Neural cell (in vitro differentiated cells): ENCODE data around the gene TPBGL. TPM values are rescaled to one million over a fixed set of nuclear protein-coding genes. Genes with fewer than 3 reads are reported as not detected.

ENCODE experiments used
- H2AFZ ChIP-seq: fragments of 200-600, 300-800 bp; sonication (generic), shearing (Covaris generic); 2 replicates; pipeline ENCODE4 v1.6.0; 2014; ENCODE audit warnings: low read depth, mild to moderate bottlenecking, antibody characterized with exemption, low read length, moderate library complexity
- H3F3A ChIP-seq: fragments of 200-600 bp; shearing (Covaris generic); 2 replicates; pipeline ENCODE4 v1.6.1; 2016; ENCODE audit warnings: mild to moderate bottlenecking, moderate library complexity, mixed read lengths, antibody characterized with exemption, low read length; ENCODE audit not compliant: insufficient read depth, poor library complexity, severe bottlenecking
- H3K27ac ChIP-seq: fragments of 200-600, 300-800 bp; sonication (generic), shearing (Covaris generic); 2 replicates; pipeline ENCODE4 v1.5.1; 2014; ENCODE audit warnings: mild to moderate bottlenecking, low read length, moderate library complexity
- H3K27me3 ChIP-seq: fragments of 300-800, 200-600 bp; sonication (generic), shearing (Covaris generic); 2 replicates; pipeline ENCODE4 v1.6.0; 2014; ENCODE audit warnings: mild to moderate bottlenecking, low read depth, low read length, moderate library complexity; ENCODE audit not compliant: insufficient read depth
- H3K36me3 ChIP-seq: fragments of 300-800, 200-600 bp; sonication (generic), shearing (Covaris generic); 2 replicates; pipeline ENCODE4 v1.5.1; 2014; ENCODE audit warnings: mild to moderate bottlenecking, antibody characterized with exemption, low read length, moderate library complexity; ENCODE audit not compliant: insufficient read depth
- H3K4me2 ChIP-seq: fragments of 300-800, 200-600 bp; sonication (generic), shearing (Covaris generic); 2 replicates; pipeline ENCODE4 v1.6.0; 2014; ENCODE audit warnings: mild to moderate bottlenecking, low read length
- H3K4me3 ChIP-seq: fragments of 300-800, 200-600 bp; sonication (generic), shearing (Covaris generic); 2 replicates; pipeline ENCODE4 v1.5.1; 2014; ENCODE audit warnings: mild to moderate bottlenecking, low read length, moderate library complexity
- H3K79me2 ChIP-seq: fragments of 200-600 bp; shearing (Covaris generic); replicated peaks from 2 replicates; pipeline ENCODE4 v1.6.0; 2014; ENCODE audit warnings: mild to moderate bottlenecking, low read length, moderate library complexity; ENCODE audit not compliant: insufficient read depth
- H3K9ac ChIP-seq: fragments of 300-800, 200-600 bp; sonication (generic), shearing (Covaris generic); 2 replicates; pipeline ENCODE4 v1.6.1; 2016; ENCODE audit warnings: mild to moderate bottlenecking, low read length, mixed read lengths
- H3K9me2 ChIP-seq: fragments of 200-600 bp; shearing (Covaris generic); 2 replicates; pipeline ENCODE4 v1.6.1; 2016; ENCODE audit warnings: mild to moderate bottlenecking, low read length, mixed read lengths; ENCODE audit not compliant: insufficient read depth
- H3K9me3 ChIP-seq: fragments of 200-600, 300-800 bp; sonication (generic), shearing (Covaris generic); 2 replicates; pipeline ENCODE4 v1.6.1; 2016; ENCODE audit warnings: mild to moderate bottlenecking, mixed run types, low read length, moderate library complexity, mixed read lengths
- H4K20me1 ChIP-seq: fragments of 200-600 bp; shearing (Covaris generic); 2 replicates; pipeline ENCODE4 v1.6.1; 2016; ENCODE audit warnings: mild to moderate bottlenecking, mixed run types; ENCODE audit not compliant: insufficient read depth
- EP300 ChIP-seq: fragments of 450-650 bp; conservative IDR thresholded peaks from 2 replicates; pipeline ENCODE4 v1.6.1; 2014; ENCODE audit warnings: antibody characterized with exemption, mild to moderate bottlenecking, moderate library complexity; ENCODE audit not compliant: poor library complexity, severe bottlenecking
- EZH2 ChIP-seq: fragments of 200-600, 300-800 bp; shearing (Covaris generic), sonication (generic); IDR thresholded peaks from 2 replicates; pipeline ENCODE4 v1.6.1; 2014; ENCODE audit warnings: antibody characterized with exemption, low read length, borderline replicate concordance, mild to moderate bottlenecking; ENCODE audit not compliant: insufficient read depth, poor library complexity, severe bottlenecking
- MXI1 ChIP-seq: fragments of 450-650 bp; conservative IDR thresholded peaks from 2 replicates; pipeline ENCODE4 v1.6.1; 2014; ENCODE audit warnings: antibody characterized with exemption, mild to moderate bottlenecking; ENCODE audit not compliant: poor library complexity, severe bottlenecking
- POLR2AphosphoS5 ChIP-seq: IDR thresholded peaks from 2 replicates; pipeline ENCODE4 v1.6.1; 2012
- RAD21 ChIP-seq: fragments of 450-650 bp; conservative IDR thresholded peaks from 2 replicates; pipeline ENCODE4 v1.6.1; 2014; ENCODE audit warnings: antibody characterized with exemption, mild to moderate bottlenecking, moderate library complexity
- SMC3 ChIP-seq: fragments of 450-650 bp; conservative IDR thresholded peaks from 2 replicates; pipeline ENCODE4 v1.6.1; 2014; ENCODE audit warnings: antibody characterized with exemption, mild to moderate bottlenecking, moderate library complexity; ENCODE audit not compliant: poor library complexity
- TAF1 ChIP-seq: IDR thresholded peaks from 2 replicates; pipeline ENCODE4 v1.6.1; 2012; ENCODE audit warnings: low read depth
- polyA plus RNA-seq: library from polyadenylated mRNA; depleted of rRNA; stranded (reverse); fragments of >200 nt; gene quantifications from 2 replicates; pipeline ENCODE4 v1.2.3, GENCODE V29; 2014
- TF ChIP-seq, protein P1 (sequence below): fragments of 450-650 bp; IDR thresholded peaks from 2 replicates; pipeline ENCODE4 v1.5.1; 2014; ENCODE audit warnings: antibody characterized with exemption, mild to moderate bottlenecking, moderate library complexity; ENCODE audit not compliant: poor library complexity, severe bottlenecking
- TF ChIP-seq, protein P2 (sequence below): IDR thresholded peaks from 2 replicates; pipeline ENCODE4 v1.6.1; 2012; ENCODE audit warnings: borderline replicate concordance

TPBGL gene
- polyA plus RNA-seq, 1 donor from 2014 or later: not detected

DNA sequence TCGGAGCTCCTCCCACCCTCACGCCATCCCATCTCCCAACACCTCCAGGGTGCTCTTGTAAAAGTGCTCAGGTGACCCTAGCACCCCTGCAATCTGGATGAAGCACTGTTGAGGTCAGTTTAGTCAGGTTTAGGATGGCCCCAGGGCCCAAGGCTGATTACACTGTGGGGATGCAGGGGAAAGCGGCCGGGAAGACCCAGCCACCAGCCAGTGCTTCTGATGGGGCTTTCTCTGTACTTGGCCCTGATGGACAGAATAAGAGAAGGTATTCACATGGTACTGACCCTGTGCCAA is 28.7 kb downstream of the TPBGL start:
- TF ChIP-seq EP300 (no peak), RAD21 (no peak), SMC3 (no peak), POLR2AphosphoS5 (no peak), TAF1 (no peak), EZH2 (no peak), MXI1 (no peak)
- TF ChIP-seq, protein P1, sequence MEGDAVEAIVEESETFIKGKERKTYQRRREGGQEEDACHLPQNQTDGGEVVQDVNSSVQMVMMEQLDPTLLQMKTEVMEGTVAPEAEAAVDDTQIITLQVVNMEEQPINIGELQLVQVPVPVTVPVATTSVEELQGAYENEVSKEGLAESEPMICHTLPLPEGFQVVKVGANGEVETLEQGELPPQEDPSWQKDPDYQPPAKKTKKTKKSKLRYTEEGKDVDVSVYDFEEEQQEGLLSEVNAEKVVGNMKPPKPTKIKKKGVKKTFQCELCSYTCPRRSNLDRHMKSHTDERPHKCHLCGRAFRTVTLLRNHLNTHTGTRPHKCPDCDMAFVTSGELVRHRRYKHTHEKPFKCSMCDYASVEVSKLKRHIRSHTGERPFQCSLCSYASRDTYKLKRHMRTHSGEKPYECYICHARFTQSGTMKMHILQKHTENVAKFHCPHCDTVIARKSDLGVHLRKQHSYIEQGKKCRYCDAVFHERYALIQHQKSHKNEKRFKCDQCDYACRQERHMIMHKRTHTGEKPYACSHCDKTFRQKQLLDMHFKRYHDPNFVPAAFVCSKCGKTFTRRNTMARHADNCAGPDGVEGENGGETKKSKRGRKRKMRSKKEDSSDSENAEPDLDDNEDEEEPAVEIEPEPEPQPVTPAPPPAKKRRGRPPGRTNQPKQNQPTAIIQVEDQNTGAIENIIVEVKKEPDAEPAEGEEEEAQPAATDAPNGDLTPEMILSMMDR: no peak
- TF ChIP-seq, protein P2, sequence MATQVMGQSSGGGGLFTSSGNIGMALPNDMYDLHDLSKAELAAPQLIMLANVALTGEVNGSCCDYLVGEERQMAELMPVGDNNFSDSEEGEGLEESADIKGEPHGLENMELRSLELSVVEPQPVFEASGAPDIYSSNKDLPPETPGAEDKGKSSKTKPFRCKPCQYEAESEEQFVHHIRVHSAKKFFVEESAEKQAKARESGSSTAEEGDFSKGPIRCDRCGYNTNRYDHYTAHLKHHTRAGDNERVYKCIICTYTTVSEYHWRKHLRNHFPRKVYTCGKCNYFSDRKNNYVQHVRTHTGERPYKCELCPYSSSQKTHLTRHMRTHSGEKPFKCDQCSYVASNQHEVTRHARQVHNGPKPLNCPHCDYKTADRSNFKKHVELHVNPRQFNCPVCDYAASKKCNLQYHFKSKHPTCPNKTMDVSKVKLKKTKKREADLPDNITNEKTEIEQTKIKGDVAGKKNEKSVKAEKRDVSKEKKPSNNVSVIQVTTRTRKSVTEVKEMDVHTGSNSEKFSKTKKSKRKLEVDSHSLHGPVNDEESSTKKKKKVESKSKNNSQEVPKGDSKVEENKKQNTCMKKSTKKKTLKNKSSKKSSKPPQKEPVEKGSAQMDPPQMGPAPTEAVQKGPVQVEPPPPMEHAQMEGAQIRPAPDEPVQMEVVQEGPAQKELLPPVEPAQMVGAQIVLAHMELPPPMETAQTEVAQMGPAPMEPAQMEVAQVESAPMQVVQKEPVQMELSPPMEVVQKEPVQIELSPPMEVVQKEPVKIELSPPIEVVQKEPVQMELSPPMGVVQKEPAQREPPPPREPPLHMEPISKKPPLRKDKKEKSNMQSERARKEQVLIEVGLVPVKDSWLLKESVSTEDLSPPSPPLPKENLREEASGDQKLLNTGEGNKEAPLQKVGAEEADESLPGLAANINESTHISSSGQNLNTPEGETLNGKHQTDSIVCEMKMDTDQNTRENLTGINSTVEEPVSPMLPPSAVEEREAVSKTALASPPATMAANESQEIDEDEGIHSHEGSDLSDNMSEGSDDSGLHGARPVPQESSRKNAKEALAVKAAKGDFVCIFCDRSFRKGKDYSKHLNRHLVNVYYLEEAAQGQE: no peak
- Histone ChIP-seq H3K9me2 (no peaks in the 10 kb centered on the region), H2AFZ (no peak overlapping the region), H3F3A (no peaks in the 10 kb centered on the region), H3K4me3 (no peak overlapping the region), H3K79me2 (no peaks in the 10 kb centered on the region), H3K27me3 (no peaks in the 10 kb centered on the region), H4K20me1 (no peaks in the 10 kb centered on the region), H3K36me3 (no peaks in the 10 kb centered on the region), H3K9ac (no peak overlapping the region), H3K4me2 (no peak overlapping the region), H3K9me3 (no peaks in the 10 kb centered on the region), H3K27ac (no peak overlapping the region)

DNA sequence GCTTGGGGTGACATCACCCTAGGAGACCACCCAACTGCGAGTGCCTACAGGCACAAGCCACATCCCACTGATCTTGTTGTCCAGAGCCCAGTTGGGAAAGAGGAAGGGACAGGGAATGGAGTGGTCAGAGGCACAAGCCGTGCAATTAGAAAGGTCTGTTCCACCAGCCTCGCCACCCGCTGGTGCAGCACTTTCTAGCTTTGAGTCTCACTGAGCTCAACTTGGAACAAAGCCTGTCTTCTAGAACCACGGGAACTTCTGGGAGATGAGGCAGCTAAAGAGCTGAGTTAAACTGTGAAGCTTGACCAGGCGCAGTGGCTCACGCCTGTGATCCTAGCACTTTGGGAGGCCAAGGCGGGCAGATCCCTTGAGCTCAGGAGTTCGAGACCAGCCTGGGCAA is 29.3 kb downstream of the TPBGL start:
- Histone ChIP-seq H3K9ac (no peak overlapping the region), H3F3A (no peaks in the 10 kb centered on the region), H3K9me2 (no peaks in the 10 kb centered on the region), H3K36me3 (no peaks in the 10 kb centered on the region), H3K27ac (no peak overlapping the region), H3K4me3 (no peak overlapping the region), H3K4me2 (no peak overlapping the region), H3K79me2 (no peaks in the 10 kb centered on the region), H3K27me3 (no peaks in the 10 kb centered on the region), H4K20me1 (no peaks in the 10 kb centered on the region), H3K9me3 (no peaks in the 10 kb centered on the region), H2AFZ (no peak overlapping the region)
- TF ChIP-seq EP300: no peak
- TF ChIP-seq, protein P2: no peak
- TF ChIP-seq TAF1: no peak
- no peak for TF ChIP-seq MXI1
- no peak for TF ChIP-seq RAD21
- TF ChIP-seq, protein P1: no peak
- TF ChIP-seq EZH2: no peak
- TF ChIP-seq SMC3: no peak
